H9 (cell line): ENCODE data around the gene COQ8A. TPM values are rescaled to one million over a fixed set of nuclear protein-coding genes. Genes with fewer than 3 reads are reported as not detected.
A peak's percentile ranks its signal among the peaks of the same experiment; 100 is the strongest.

Source experiments
- DNase-seq: peaks from one replicate; pipeline ENCODE4 v3.0.0-alpha.2; 2017
- H2AFZ ChIP-seq: one replicate; pipeline ENCODE4 v1.6.1; 2013; ENCODE audit warnings: mild to moderate bottlenecking, low read length, control low read depth, moderate library complexity
- H2AK5ac ChIP-seq: 2 replicates; pipeline ENCODE4 v1.6.1; 2013; ENCODE audit warnings: low read length, control low read depth, mixed read lengths; ENCODE audit not compliant: insufficient read length
- H2BK120ac ChIP-seq: one replicate; pipeline ENCODE4 v1.6.1; 2013; ENCODE audit warnings: low read depth, mild to moderate bottlenecking, low read length, control low read depth, inconsistent platforms; ENCODE audit not compliant: poor library complexity, severe bottlenecking
- H2BK12ac ChIP-seq: 2 replicates; pipeline ENCODE4 v1.6.1; 2013; ENCODE audit warnings: low read length, control low read depth, mixed read lengths, low read depth; ENCODE audit not compliant: insufficient read length
- H2BK15ac ChIP-seq: 2 replicates; pipeline ENCODE4 v1.6.1; 2013; ENCODE audit warnings: low read depth, low read length, control low read depth
- H2BK20ac ChIP-seq: one replicate; pipeline ENCODE4 v1.6.1; 2013; ENCODE audit warnings: low read depth, mild to moderate bottlenecking, low read length, control low read depth, inconsistent platforms; ENCODE audit not compliant: poor library complexity, severe bottlenecking
- H2BK5ac ChIP-seq: 2 replicates; pipeline ENCODE4 v1.6.1; 2013; ENCODE audit warnings: low read length, control low read depth, mixed read lengths; ENCODE audit not compliant: insufficient read length
- H3K14ac ChIP-seq: 2 replicates; pipeline ENCODE4 v1.6.1; 2013; ENCODE audit warnings: low read length, control low read depth; ENCODE audit not compliant: insufficient read depth
- H3K18ac ChIP-seq: 2 replicates; pipeline ENCODE4 v1.6.1; 2013; ENCODE audit warnings: low read depth, mild to moderate bottlenecking, mixed read lengths, low read length, control low read depth; ENCODE audit not compliant: insufficient read length
- H3K23ac ChIP-seq: 2 replicates; pipeline ENCODE4 v1.6.1; 2013; ENCODE audit warnings: low read length, control low read depth, mixed read lengths, low read depth; ENCODE audit not compliant: insufficient read length
- H3K23me2 ChIP-seq: 2 replicates; pipeline ENCODE4 v1.6.1; 2013; ENCODE audit warnings: low read depth, mild to moderate bottlenecking, mixed read lengths, low read length, control low read depth; ENCODE audit not compliant: insufficient read length, poor library complexity, severe bottlenecking
- H3K27ac ChIP-seq: 2 replicates; pipeline ENCODE4 v1.5.1; 2013; ENCODE audit warnings: low read length, control low read depth, mixed read lengths, low read depth; ENCODE audit not compliant: insufficient read length
- H3K27me3 ChIP-seq: 2 replicates; pipeline ENCODE4 v1.6.1; 2013; ENCODE audit warnings: low read length, control low read depth, inconsistent platforms; ENCODE audit not compliant: insufficient read depth
- H3K4ac ChIP-seq: 2 replicates; pipeline ENCODE4 v1.6.1; 2013; ENCODE audit warnings: low read depth, mild to moderate bottlenecking, control low read depth, inconsistent platforms, low read length, moderate library complexity
- H3K4me1 ChIP-seq: 2 replicates; pipeline ENCODE4 v1.6.1; 2013; ENCODE audit warnings: low read length, control low read depth, inconsistent platforms; ENCODE audit not compliant: insufficient read depth
- H3K4me2 ChIP-seq: 2 replicates; pipeline ENCODE4 v1.6.1; 2013; ENCODE audit warnings: low read length, control low read depth, mixed read lengths; ENCODE audit not compliant: insufficient read length, insufficient read depth
- H3K56ac ChIP-seq: 2 replicates; pipeline ENCODE4 v1.6.1; 2013; ENCODE audit warnings: low read depth, mild to moderate bottlenecking, mixed read lengths, low read length, control low read depth; ENCODE audit not compliant: insufficient read length
- H3K79me1 ChIP-seq: 2 replicates; pipeline ENCODE4 v1.6.1; 2013; ENCODE audit warnings: low read depth, mild to moderate bottlenecking, moderate library complexity, low read length, control low read depth, inconsistent platforms; ENCODE audit not compliant: insufficient read depth, poor library complexity, severe bottlenecking
- H3K79me2 ChIP-seq: 2 replicates; pipeline ENCODE4 v1.6.1; 2013; ENCODE audit warnings: low read length, control low read depth, inconsistent platforms; ENCODE audit not compliant: insufficient read depth
- H3K9ac ChIP-seq: 2 replicates; pipeline ENCODE4 v1.6.1; 2013; ENCODE audit warnings: low read length, control low read depth, mixed read lengths; ENCODE audit not compliant: insufficient read length; ENCODE audit errors: extremely low read depth
- H3K9me3 ChIP-seq: one replicate; pipeline ENCODE4 v1.6.1; 2013; ENCODE audit warnings: low read depth, low read length, inconsistent platforms; ENCODE audit not compliant: control insufficient read depth
- H3T11ph ChIP-seq: one replicate; pipeline ENCODE4 v1.6.1; 2013; ENCODE audit warnings: mild to moderate bottlenecking, low read length, control low read depth, inconsistent platforms
- H4K20me1 ChIP-seq: one replicate; pipeline ENCODE4 v1.6.1; 2013; ENCODE audit not compliant: control insufficient read depth, insufficient read length, insufficient read depth
- H4K5ac ChIP-seq: 2 replicates; pipeline ENCODE4 v1.6.1; 2013; ENCODE audit warnings: low read depth, mild to moderate bottlenecking, mixed read lengths, low read length, control low read depth; ENCODE audit not compliant: insufficient read length
- H4K8ac ChIP-seq: replicated peaks from 2 replicates; pipeline ENCODE4 v1.6.1; 2013; ENCODE audit warnings: low read length, control low read depth, mixed read lengths, low read depth; ENCODE audit not compliant: insufficient read length
- H4K91ac ChIP-seq: 2 replicates; pipeline ENCODE4 v1.6.1; 2013; ENCODE audit warnings: low read depth, mild to moderate bottlenecking, moderate library complexity, mixed read lengths, low read length, control low read depth; ENCODE audit not compliant: insufficient read length
- H3K27ac Mint-ChIP-seq, 3 experiments: 2 replicates in 2 of 3; 3 replicates in 1 of 3; pipeline ENCODE4 v1.8.0; 2020 to 2021; ENCODE audit warnings: mixed read lengths in 3 of 3, mild to moderate bottlenecking in 1 of 3, moderate library complexity in 1 of 3
- H3K27me3 Mint-ChIP-seq: 2 replicates; pipeline ENCODE4 v1.8.0; 2021; ENCODE audit warnings: low read depth, mild to moderate bottlenecking, moderate library complexity, mixed read lengths
- H3K36me3 Mint-ChIP-seq, 3 experiments: 2 replicates in 2 of 3; 3 replicates in 1 of 3; pipeline ENCODE4 v1.8.0; 2020 to 2021; ENCODE audit warnings: low read depth in 3 of 3, mixed read lengths in 3 of 3; ENCODE audit not compliant: insufficient read depth in 1 of 3
- H3K4me1 Mint-ChIP-seq, 2 experiments: 2 replicates each; pipeline ENCODE4 v1.8.0; 2020; ENCODE audit warnings: mixed read lengths in 2 of 2
- H3K4me3 Mint-ChIP-seq, 2 experiments: 2 replicates in 1 of 2; 3 replicates in 1 of 2; pipeline ENCODE4 v1.8.0; 2020 to 2021; ENCODE audit warnings: mild to moderate bottlenecking in 2 of 2, mixed read lengths in 2 of 2, moderate library complexity in 1 of 2
- H3K9me3 Mint-ChIP-seq, 2 experiments: 2 replicates in 1 of 2; 3 replicates in 1 of 2; pipeline ENCODE4 v1.8.0; 2020; ENCODE audit warnings: mild to moderate bottlenecking in 2 of 2, mixed read lengths in 2 of 2, moderate library complexity in 1 of 2
- CTCF ChIP-seq: fragments of 200-600 bp; sonication (generic); conservative IDR thresholded peaks from 3 replicates; pipeline ENCODE4 v1.8.0; 2021; ENCODE audit warnings: antibody characterized with exemption, mild to moderate bottlenecking
- WGBS: extraction: QIAGEN DNeasy Blood & Tissue Kit; methylation state at CpG from one replicate; pipeline ENCODE4 v1.1.7; 2013; ENCODE audit warnings: missing lambda C conversion rate, low lambda C conversion rate, mixed read lengths; ENCODE audit not compliant: insufficient read length; ENCODE audit errors: extremely low coverage; 5-methylcytosine and 5-hydroxymethylcytosine counted together
- total RNA-seq: library from RNA; stranded (reverse); gene quantifications from 2 replicates; pipeline ENCODE4 v1.2.1, GENCODE V29; 2021

COQ8A gene
- total RNA-seq, 1 experiment from 2014 or later: 26.0 TPM

DNA sequence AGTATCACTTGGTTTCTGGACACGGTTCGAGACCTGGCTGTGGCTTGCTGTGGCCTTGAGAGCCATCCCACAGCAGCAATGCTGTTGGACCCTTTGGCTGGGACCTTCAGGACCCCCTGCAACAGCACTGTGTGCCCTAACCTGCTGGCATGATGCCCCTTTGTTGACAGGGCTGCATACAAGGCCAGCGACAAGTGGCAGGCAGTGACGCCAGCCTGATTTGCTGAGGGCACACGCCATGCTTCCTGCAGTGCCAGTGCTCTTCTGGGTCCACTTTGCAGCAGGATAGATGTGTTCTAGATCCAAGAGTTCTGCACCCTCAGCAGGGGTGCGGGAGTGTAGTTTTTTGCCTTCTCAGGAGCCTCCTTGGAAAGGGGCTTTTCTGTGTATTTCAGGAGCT is 32.8 kb downstream of the COQ8A start:
- H3K36me3 Mint-ChIP-seq: peaks cover 7 to 14% (median 13%) of the 10 kb centered on the region in 3 experiments
- Histone ChIP-seq H3K18ac (no peak overlapping the region), H2BK15ac (no peak overlapping the region), H3K4me2 (no peak overlapping the region), H3K23me2 (no peaks in the 10 kb centered on the region), H3K9me3 (no peaks in the 10 kb centered on the region), H2BK20ac (no peak overlapping the region), H3K79me2 (no peaks in the 10 kb centered on the region), H2BK120ac (no peak overlapping the region), H3K56ac (no peak overlapping the region), H2AK5ac (no peak overlapping the region), H3K14ac (no peak overlapping the region; the same call in 1 of the 2 replicates), H3T11ph (no peak overlapping the region), H2BK12ac (no peak overlapping the region), H2AFZ (no peak overlapping the region), H3K27me3 (no peaks in the 10 kb centered on the region), H3K23ac (no peak overlapping the region), H3K4me1 (no peaks in the 10 kb centered on the region), H4K91ac (no peak overlapping the region), H4K20me1 (no peaks in the 10 kb centered on the region), H3K4ac (no peak overlapping the region), H3K79me1 (no peaks in the 10 kb centered on the region), H4K5ac (no peak overlapping the region), H3K27ac (no peak overlapping the region), H3K9ac (no peak overlapping the region), H2BK5ac (no peak overlapping the region), H4K8ac (no peak overlapping the region)
- no peak for DNase-seq
- TF ChIP-seq CTCF: no peak
- no peaks in the 10 kb centered on the region for H3K27me3 Mint-ChIP-seq
- H3K9me3 Mint-ChIP-seq: peaks cover 7 to 8% of the 10 kb centered on the region in 2 experiments; a peak in 4 of 5 replicates
- H3K27ac Mint-ChIP-seq: peak overlapping the region in 1 of 3 experiments; percentile 52; a peak in 1 of 7 replicates
- H3K4me3 Mint-ChIP-seq: no peak overlapping the region
- WGBS: no CpG with 5 or more reads among the region's 6 CpGs
- H3K4me1 Mint-ChIP-seq: peaks cover 4 to 15% of the 10 kb centered on the region in 2 experiments; a peak in 3 of 4 replicates
